GM12891 (cell line): ENCODE data around the gene SEZ6L2.

Source experiments
- PAX5 ChIP-seq: IDR thresholded peaks from 2 replicates; pipeline ENCODE4 v1.6.1; 2011; ENCODE audit warnings: low read length, moderate library complexity, mild to moderate bottlenecking; ENCODE audit not compliant: insufficient read depth, severe bottlenecking
- POLR2A ChIP-seq: IDR thresholded peaks from 2 replicates; pipeline ENCODE4 v1.6.1; 2011; ENCODE audit warnings: low read depth, low read length, control low read depth
- POLR2AphosphoS5 ChIP-seq: IDR thresholded peaks from 2 replicates; pipeline ENCODE4 v1.6.1; 2011; ENCODE audit warnings: low read depth, low read length, control low read depth
- POU2F2 ChIP-seq: IDR thresholded peaks from 2 replicates; pipeline ENCODE4 v1.6.1; 2011; ENCODE audit warnings: low read depth, mild to moderate bottlenecking, control low read depth, low read length, moderate library complexity
- SPI1 ChIP-seq: IDR thresholded peaks from 2 replicates; pipeline ENCODE4 v1.6.1; 2011; ENCODE audit warnings: low read depth, low read length, control low read depth
- TAF1 ChIP-seq: IDR thresholded peaks from 2 replicates; pipeline ENCODE4 v1.6.1; 2011; ENCODE audit warnings: low read depth, low read length, control low read depth

DNA sequence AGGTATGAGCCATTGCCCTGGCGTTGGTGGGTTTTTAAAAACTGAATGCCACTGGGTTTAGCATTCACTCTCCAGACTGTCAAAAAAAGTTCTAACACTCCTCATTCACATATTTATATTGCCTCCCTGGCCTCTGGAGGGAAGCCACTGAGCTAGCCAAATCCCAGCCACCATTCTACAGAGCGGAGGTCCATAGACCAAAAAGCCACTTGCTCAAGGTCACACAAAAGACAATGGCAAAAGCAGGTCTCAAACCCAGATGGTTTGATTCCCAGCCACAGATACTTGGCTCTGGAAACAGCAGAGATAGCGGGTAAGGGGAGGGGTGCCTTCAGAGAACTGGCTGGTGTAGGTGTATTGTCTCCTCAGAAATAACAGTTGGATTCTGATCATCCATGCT lies 18.3 kb downstream of the SEZ6L2 start:
- TF ChIP-seq POLR2AphosphoS5, result no peak
- no peak for TF ChIP-seq POLR2A
- TF ChIP-seq PAX5, result no peak
- no peak for TF ChIP-seq TAF1
- TF ChIP-seq POU2F2, result no peak
- TF ChIP-seq SPI1, result no peak
